Retina (tissue), 1 donor: ENCODE data around the gene ZMIZ1.

Experiments
- DNase-seq: peaks from one replicate; pipeline ENCODE4 v3.0.0-alpha.2; 2016

Gene ZMIZ1

DNA sequence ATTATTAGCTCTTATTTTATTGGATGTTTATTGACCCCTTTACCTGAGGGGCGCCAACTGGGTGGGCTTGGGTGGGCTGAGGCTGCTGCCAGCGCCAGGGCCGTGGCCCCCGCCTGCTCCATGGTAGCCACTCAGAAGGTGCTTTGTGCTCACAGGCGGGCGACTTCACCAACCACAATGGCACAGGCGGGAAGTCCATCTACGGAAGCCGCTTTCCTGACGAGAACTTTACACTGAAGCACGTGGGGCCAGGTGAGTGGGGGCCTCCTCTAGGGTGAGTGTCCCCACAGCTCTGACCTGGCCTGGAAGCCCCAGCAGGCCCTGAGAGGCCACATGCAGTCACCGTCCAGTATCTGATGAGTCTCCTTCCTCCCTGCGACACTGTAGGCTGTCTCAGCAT, 282.6 kb downstream of the ZMIZ1 start:
- no peak for DNase-seq

DNA sequence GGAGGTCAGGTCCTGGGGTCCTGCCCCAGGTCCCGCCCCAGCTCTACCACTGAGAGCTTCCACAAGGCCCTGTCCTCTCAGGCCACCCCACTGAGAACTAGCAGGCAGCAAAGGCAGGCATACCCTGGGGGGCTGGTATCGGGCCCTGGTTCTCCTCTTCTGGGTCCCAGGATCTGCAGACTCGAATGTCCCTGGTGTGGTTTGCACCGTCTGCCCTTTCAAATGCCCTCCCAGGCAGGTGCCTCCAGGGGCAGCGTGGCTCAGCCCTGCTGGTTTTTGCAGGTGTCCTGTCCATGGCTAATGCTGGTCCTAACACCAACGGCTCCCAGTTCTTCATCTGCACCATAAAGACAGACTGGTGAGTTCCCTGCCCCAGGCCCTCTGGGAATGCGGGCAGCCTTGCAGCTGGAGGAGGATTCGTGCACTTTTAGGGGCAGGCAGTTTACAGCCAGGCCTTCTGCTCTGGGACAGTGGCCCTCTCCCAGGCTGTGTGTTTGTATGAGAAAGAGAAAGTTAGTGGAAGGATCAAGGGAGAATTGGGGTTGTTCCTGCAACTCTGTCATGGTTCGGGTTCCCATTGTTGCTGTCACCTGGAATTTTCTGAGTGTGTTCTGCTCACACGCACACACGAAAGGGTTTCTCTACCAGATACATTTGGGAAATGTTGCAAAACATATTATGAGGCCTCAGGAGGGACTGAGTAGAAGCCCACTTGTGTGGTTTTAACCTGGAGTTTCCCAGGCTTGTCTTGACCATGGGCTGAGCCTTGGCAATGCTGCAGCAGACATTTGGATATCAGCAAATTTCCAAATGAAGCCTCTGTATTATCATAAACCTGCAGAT, 283.5 kb downstream of the ZMIZ1 start:
- no peak for DNase-seq

DNA sequence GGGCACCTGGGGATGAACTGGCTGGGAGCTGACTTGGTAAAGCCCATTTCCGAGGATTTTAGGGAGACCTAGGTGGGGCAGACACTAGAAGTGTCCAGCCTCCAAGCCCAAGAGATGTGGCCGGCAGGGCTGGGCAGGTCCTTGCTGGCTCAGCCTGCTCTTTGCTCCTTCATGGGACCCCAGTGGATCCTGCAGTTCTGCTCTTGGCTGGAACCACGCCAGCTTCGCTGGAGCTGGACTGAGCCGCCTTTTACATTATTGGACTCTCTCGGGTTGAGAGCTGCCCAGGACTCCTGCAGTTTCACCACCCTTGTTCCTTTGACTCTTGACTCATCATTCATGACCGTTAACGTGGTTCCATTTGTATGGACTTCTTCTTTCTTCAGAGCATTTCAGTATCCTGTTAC, 284.2 kb downstream of the ZMIZ1 start:
- no peak for DNase-seq

DNA sequence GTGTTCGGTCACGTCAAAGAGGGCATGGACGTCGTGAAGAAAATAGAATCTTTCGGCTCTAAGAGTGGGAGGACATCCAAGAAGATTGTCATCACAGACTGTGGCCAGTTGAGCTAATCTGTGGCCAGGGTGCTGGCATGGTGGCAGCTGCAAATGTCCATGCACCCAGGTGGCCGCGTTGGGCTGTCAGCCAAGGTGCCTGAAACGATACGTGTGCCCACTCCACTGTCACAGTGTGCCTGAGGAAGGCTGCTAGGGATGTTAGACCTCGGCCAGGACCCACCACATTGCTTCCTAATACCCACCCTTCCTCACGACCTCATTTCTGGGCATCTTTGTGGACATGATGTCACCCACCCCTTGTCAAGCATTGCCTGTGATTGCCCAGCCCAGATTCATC, 285.0 kb downstream of the ZMIZ1 start:
- no peak for DNase-seq

DNA sequence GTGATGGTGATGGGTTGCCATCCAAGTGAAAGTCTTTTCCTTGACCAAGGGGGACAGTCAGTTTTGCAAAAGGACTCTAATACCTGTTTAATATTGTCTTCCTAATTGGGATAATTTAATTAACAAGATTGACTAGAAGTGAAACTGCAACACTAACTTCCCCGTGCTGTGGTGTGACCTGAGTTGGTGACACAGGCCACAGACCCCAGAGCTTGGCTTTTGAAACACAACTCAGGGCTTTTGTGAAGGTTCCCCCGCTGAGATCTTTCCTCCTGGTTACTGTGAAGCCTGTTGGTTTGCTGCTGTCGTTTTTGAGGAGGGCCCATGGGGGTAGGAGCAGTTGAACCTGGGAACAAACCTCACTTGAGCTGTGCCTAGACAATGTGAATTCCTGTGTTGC, 285.4 kb downstream of the ZMIZ1 start:
- no peak for DNase-seq

DNA sequence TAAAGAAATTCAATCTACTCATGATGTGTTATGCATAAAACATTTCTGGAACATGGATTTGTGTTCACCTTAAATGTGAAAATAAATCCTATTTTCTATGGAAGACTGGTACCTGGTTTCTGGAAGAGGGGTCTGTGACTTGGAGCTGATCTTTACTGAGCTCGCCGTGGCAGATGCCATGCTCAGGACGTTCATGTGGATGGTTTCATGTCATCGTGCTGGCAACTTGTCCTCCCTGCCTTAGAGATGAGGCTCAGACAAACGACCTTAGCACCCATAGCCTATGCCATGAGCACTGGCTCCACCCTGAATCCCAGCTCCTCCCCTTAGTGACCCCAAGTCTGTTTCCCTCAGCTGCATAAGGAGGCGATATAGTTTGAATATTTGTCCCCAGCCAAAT, 285.8 kb downstream of the ZMIZ1 start:
- DNase-seq: no peak

DNA sequence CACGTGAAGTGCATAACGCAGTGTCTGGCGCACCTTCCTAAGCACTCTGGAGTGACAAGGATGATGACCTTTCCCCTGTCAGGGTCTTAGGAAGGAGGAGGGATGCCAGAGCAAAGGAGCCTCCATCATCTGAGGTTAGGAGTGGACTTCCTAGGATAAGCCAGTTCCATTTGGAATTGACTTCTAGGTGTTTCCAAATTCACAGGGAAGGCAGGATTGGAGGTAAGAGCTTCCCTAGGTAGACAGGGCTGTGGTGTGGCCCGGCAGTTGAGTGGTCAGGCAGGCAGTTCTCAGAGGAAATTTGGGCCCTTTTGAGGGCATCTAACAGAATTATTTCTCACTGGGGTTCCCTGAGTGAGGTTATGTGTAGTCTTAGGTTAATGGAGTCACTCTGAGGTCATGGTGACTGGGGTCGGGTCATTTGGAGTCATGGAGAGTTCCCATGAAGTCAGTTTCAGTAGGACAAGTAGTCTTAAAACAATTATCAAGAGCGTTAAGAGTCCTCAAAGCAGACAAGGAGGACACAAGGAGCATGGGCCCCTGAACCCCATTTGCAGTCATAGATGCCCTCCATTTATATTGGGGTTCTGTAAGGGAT, 286.8 kb downstream of the ZMIZ1 start:
- no peak for DNase-seq

DNA sequence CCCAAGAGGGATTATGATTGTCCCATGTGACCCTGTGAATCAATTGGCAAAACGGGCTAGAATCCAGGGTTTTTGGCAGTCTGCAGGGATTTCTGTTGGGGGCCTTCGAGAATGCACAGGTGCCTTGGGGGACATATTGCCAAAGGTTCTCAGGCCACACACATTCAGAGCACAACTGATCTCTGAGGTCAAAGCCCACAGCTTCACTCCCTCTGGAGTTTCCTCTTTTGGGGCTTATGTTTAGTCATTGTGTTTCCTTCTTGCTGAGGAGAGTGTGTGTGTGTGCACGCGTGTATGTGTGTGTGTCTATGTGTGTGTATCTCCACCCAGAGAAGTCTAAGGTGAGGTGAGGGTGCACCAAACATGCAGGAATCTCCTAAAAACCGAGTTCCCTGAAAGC, 287.3 kb downstream of the ZMIZ1 start:
- no peak for DNase-seq

DNA sequence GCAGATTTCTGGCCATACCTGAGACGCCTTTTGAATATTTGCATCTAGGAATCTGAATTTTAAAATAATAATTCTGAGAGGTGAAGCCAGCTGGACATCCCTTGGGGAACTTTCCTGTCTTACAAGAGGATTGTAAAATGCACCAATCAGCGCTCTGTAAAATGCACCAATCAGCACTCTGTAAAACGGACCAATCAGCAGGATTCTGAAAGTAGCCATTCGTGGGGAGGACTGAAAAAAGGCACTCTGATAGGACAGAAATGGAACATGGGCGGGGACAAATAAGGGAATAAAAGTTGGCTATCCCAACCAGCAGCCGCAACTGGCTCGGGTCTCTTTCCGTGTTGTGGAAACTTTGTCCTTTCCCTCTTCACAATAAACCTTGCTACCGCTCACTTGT, 288.4 kb downstream of the ZMIZ1 start:
- DNase-seq: no peak

DNA sequence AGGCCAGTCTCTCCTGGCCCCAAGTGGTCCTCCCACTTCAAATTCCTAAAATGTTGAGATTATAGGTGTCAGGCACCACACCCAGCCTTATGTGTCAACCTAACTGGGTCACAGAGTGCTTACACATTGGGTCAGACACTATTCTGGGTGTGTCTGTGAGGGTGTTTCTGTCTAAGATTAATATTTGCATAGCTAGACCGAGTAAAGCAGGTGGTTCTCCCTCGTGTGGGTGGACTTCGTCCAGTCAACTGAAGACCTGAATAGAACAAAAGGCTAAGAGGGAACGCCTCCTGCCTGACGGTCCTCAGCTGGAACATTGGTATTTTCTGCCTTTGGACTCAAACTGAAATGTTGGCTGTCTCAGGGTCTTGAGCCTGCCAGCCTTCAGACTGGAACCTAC, 290.0 kb downstream of the ZMIZ1 start:
- no peak for DNase-seq

DNA sequence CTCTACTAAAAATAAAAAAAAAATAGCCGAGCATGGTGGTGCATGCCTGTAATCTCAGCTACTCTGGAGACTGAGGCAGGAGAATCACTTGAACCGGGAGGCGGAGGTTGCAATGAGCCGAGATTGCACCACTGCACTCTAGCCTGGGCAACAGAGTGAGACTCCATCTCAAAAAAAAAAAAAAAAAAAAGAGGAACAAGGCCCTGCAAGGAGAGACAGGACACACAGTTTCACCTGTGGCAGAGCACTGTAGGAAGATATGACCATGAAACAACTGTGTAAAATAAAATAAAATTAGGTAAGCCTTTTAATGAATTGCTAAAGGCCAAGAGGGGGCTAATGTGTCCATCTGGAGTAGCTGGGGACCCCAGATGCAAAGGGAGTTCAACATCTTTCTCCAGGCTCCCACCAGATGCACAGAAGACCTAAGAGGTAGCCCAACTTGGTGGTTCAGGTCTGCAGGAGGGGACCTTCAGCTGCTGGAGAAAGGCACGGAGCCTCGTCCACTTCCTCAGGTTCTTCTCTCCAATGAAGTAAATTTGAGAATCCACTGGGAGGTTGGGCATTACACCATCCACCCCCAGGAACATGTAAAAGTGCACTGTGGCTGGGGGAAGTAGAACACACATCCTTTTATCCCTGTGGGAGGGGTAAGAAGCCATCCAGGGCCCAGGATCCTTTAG, 291.2 kb downstream of the ZMIZ1 start:
- no peak for DNase-seq

DNA sequence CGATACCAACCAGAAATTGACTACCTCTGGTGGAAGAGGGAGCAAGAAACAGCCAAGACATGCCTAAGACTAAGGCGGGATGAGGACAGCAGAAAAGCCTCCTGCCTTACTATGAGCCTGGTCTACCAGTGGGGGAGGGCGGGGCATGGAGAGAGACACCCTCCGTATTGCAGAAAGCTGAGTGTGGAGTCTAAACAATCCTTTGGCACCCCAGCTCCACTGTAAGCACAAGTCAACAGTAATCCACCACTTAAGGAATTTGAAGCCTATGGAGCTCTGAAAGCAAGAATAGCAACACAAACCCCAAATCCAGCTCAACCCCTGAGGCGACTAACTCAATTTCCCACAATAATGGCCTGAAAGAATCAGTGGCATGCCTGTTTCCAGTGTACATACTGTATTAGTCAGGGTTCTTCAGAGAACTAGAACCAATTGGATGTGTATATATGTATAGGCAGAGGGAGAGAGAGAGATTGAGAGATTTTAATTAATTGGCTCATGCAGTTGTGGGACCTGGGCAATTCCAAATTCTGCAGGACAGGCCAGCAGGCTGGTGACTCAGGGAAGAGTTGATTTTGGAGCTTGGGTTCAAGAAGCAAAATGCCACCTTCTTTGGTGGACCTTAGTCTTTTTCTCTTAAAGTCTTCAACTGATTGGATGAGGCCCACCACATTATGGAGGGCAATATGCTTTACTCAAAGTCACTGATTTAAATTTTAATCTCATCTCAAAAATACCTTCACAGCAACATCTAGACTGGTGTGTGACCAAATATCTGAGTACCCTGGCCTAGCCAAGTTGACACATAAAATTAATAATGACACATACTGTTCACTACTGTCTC, 292.0 kb downstream of the ZMIZ1 start:
- DNase-seq: no peak

DNA sequence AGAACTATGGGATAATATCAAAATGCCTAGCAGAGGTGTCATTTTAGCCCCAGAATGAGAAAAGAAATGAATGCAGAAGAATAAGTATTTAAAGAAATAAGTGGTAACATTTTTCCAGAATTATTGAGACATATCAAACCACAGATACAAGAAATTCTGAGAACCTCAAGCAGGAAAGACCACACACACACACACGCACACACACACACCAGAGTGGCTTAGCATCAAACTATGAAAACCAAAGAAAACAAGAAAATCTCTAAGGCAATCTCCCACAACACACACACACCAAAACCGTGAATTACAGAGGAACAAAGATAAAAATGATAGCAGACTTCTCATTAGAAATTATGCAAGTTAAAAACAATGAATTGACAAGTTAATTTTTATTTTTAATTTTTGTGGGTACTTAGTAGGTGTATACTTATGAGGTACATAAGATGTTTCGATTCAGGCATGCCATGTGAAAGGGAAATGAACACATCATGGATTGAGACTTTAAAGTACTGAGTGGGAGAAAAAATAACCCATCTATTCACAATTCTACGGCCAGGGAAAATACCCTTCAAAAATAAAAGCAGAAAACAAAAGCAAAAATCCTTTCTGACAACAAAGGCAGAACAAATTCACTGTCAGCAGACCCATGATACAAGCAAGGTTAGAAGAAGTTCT, 293.1 kb downstream of the ZMIZ1 start:
- DNase-seq: no peak
